OCI-LY7 (cell line): ENCODE measurements around the gene MICAL3.

Experiments
- EZH2phosphoT487 ChIP-seq: fragments of 200-600 bp; sonication (generic); IDR thresholded peaks from 2 replicates; pipeline ENCODE4 v1.6.1; 2018; ENCODE audit warnings: low read depth, borderline replicate concordance, mild to moderate bottlenecking, mixed run types, antibody characterized with exemption, low read length, moderate library complexity, mixed read lengths
- TF ChIP-seq, protein P1 (sequence below): fragments of 200-600 bp; sonication (generic); conservative IDR thresholded peaks from 2 replicates; pipeline ENCODE4 v1.5.1; 2014; ENCODE audit warnings: mild to moderate bottlenecking, antibody characterized with exemption, low read length, moderate library complexity, mixed read lengths

DNA sequence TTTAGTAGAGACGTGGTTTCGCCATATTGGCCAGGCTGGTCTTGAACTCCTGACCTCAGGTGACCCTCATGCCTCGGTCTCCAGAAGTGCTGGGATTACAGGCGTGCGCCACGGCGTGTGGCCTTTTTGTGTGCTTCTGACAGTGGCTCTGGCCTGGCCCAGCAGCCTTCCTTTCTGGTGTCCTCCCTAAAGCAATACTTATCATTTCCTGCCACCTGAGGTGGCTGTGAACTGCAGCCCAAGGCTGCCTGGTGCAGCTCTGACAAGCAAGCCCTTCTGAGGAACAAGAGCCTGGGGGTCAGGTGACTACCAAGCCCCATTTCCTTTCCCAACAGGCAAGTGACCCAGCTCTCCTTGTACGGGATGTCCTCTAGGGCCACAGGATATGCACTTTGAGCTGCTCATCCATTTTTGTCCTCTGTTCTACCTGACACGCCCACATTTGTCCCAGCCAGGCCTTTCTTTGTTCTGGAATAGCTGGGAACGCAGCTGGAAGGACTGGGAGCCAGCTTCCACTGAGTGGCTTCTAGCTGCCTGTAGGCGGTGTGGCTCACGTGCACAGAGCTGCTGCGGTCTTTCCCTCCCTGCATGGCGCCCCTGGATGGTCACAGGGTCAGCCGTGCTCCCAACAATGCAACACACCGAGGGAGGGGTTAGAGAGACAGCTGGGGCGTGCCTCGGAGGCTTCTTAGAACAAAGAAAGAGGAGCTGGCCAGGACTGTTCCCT lies 237.8 kb downstream of the MICAL3 start:
- TF ChIP-seq, protein P1, sequence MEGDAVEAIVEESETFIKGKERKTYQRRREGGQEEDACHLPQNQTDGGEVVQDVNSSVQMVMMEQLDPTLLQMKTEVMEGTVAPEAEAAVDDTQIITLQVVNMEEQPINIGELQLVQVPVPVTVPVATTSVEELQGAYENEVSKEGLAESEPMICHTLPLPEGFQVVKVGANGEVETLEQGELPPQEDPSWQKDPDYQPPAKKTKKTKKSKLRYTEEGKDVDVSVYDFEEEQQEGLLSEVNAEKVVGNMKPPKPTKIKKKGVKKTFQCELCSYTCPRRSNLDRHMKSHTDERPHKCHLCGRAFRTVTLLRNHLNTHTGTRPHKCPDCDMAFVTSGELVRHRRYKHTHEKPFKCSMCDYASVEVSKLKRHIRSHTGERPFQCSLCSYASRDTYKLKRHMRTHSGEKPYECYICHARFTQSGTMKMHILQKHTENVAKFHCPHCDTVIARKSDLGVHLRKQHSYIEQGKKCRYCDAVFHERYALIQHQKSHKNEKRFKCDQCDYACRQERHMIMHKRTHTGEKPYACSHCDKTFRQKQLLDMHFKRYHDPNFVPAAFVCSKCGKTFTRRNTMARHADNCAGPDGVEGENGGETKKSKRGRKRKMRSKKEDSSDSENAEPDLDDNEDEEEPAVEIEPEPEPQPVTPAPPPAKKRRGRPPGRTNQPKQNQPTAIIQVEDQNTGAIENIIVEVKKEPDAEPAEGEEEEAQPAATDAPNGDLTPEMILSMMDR = no peak
- no peak for TF ChIP-seq EZH2phosphoT487
